HepG2 (cell line): ENCODE results near the gene CSTF1. TPM values are rescaled to one million over a fixed set of nuclear protein-coding genes. Genes with fewer than 3 reads are reported as not detected.

Experiments
- AGO2 ChIP-seq: fragments of 200-400 bp; formaldehyde crosslinking; optimal IDR thresholded peaks from 2 replicates; pipeline ENCODE3; 2017; ENCODE audit warnings: mild to moderate bottlenecking, low read depth, low read length, moderate library complexity
- E2F2 ChIP-seq: sonication (generic); formaldehyde crosslinking; IDR thresholded peaks from 2 replicates; pipeline ENCODE4 v1.4.0; 2020; ENCODE audit warnings: missing genetic modification reagents, borderline replicate concordance
- HES4 ChIP-seq: sonication (generic); formaldehyde crosslinking; IDR thresholded peaks from 2 replicates; pipeline ENCODE4 v1.9.0; 2021; ENCODE audit warnings: mild to moderate bottlenecking, missing genetic modification reagents, borderline replicate concordance
- HHEX ChIP-seq: IDR thresholded peaks from 2 replicates; pipeline ENCODE4 v1.6.1; 2016; ENCODE audit warnings: control low read depth
- HOXA7 ChIP-seq: sonication (generic); formaldehyde crosslinking; IDR thresholded peaks from 2 replicates; pipeline ENCODE4 v1.8.1; 2022; ENCODE audit warnings: mild to moderate bottlenecking, missing genetic modification reagents, moderate library complexity
- MXD3 ChIP-seq: IDR thresholded peaks from 2 replicates; pipeline ENCODE4 v1.6.1; 2016; ENCODE audit warnings: mild to moderate bottlenecking, missing biosample characterization, missing genetic modification reagents
- PITX1 ChIP-seq: sonication (generic); formaldehyde crosslinking; IDR thresholded peaks from 2 replicates; pipeline ENCODE4 v1.5.1; 2020; ENCODE audit warnings: mild to moderate bottlenecking, missing genetic modification reagents
- RBAK ChIP-seq: sonication (generic); formaldehyde crosslinking; IDR thresholded peaks from 2 replicates; pipeline ENCODE4 v1.5.1; 2020; ENCODE audit warnings: mild to moderate bottlenecking, missing genetic modification reagents
- SMC3 ChIP-seq: IDR thresholded peaks from 2 replicates; pipeline ENCODE4 v1.6.1; 2011; ENCODE audit warnings: low read length, improper control_type of control experiment
- ZC3H4 ChIP-seq: sonication (generic); formaldehyde crosslinking; IDR thresholded peaks from 2 replicates; pipeline ENCODE4 v1.4.0; 2020; ENCODE audit warnings: missing genetic modification reagents, borderline replicate concordance
- ZFAT ChIP-seq: sonication (generic); formaldehyde crosslinking; conservative IDR thresholded peaks from 2 replicates; pipeline ENCODE4 v1.8.1; 2023; ENCODE audit warnings: missing genetic modification reagents, inconsistent platforms
- ZNF30 ChIP-seq: sonication (generic); formaldehyde crosslinking; IDR thresholded peaks from 2 replicates; pipeline ENCODE4 v1.5.0; 2020; ENCODE audit warnings: mild to moderate bottlenecking, missing genetic modification reagents
- ZNF746 ChIP-seq: sonication (generic); formaldehyde crosslinking; IDR thresholded peaks from 2 replicates; pipeline ENCODE4 v1.8.0; 2022; ENCODE audit warnings: mild to moderate bottlenecking, missing genetic modification reagents
- ZSCAN12 ChIP-seq: sonication (generic); formaldehyde crosslinking; IDR thresholded peaks from 2 replicates; pipeline ENCODE4 v1.9.0; 2021; ENCODE audit warnings: mild to moderate bottlenecking, missing genetic modification reagents
- polyA plus RNA-seq, 8 experiments: library from polyadenylated mRNA; depleted of rRNA in 3 of 8; stranded (reverse) in 7 of 8; unstranded in 1 of 8; fragments of >200 nt; fragmentation: Illumina TruSeq in 4 of 8; extraction: Trizol in 4 of 8; gene quantifications; 2 replicates each; pipeline versions ENCODE4 v1.2.1 to v1.2.3, GENCODE V29; 2011 to 2016; ENCODE audit warnings: low read depth in 4 of 8, missing spikeins in 1 of 8, mixed read lengths in 1 of 8; ENCODE audit not compliant: insufficient read depth in 1 of 8
- total RNA-seq, 5 experiments: library from RNA; depleted of rRNA; stranded (reverse); fragments of >200 nt; fragmentation: Illumina TruSeq; extraction: Trizol; gene quantifications; 2 replicates each; pipeline ENCODE4 v1.2.3, GENCODE V29; 2016; ENCODE audit warnings: low read depth in 1 of 5
- TF ChIP-seq, protein P1 (sequence below): sonication (generic); formaldehyde crosslinking; IDR thresholded peaks from 2 replicates; pipeline ENCODE4 v1.4.0; 2020; ENCODE audit warnings: mild to moderate bottlenecking, missing genetic modification reagents
- TF ChIP-seq, protein P2 (sequence below): sonication (generic); formaldehyde crosslinking; IDR thresholded peaks from 2 replicates; pipeline ENCODE4 v1.4.0; 2020; ENCODE audit warnings: mild to moderate bottlenecking, missing genetic modification reagents, borderline replicate concordance
- TF ChIP-seq, protein P3 (sequence below): sonication (generic); formaldehyde crosslinking; IDR thresholded peaks from 2 replicates; pipeline ENCODE4 v1.8.0; 2022; ENCODE audit warnings: mild to moderate bottlenecking, missing genetic modification reagents, moderate library complexity
- TF ChIP-seq, protein P4 (sequence below), 2 experiments: sonication (generic) in 1 of 2; formaldehyde crosslinking in 1 of 2; IDR thresholded peaks; 2 replicates each; pipeline versions ENCODE4 v1.4.0 to v1.6.1; 2018 to 2020; ENCODE audit warnings: missing genetic modification reagents in 2 of 2, borderline replicate concordance in 1 of 2, low read depth in 1 of 2, mild to moderate bottlenecking in 1 of 2, missing biosample characterization in 1 of 2

The CSTF1 gene
- total and polyA plus RNA-seq, 2 of the 13 experiments (the other 11 are each of a cell fraction or from before 2014, with no cell fraction given) = 70.9 to 100 TPM

DNA sequence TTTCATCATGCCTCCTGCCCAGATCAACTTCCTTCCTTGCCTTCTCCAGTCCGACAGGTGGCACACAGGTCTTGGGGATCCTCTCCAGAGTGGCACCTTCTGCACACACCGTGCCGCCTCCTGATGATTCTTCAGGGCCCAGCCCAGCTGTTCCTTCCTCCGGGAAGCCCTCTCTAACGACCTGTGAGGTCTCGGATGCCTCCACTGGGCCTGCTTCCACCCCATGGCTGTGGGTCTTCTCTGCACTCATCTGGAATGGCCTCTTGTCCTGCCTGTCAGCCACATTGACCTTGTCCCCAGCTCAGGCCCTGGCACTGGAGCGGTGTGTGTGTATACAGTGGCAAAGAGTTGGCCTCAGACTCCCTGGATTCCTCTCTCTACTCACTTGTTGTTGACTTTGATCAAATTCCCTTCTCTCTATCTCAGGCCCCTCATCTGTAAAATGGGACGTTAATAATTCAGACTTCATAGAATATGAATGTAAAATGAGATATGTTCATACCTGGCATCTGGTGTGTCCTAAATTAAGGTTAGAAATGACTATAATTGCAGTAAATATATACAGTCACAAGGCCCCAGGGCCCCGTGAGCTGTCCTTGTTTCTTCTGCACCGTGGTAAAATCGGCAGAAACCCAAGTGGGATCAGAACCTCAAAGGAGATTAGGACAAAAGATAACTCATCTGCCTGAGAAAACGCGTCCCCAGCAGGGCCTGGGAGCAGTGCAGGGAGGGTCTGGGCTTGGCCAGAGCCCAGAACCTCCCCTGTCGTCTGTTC, 32.1 kb upstream of the CSTF1 start (continued):
- TF ChIP-seq AGO2 (no peak), ZSCAN12 (CRISPR knock-in tag) (no peak), ZNF746 (CRISPR knock-in tag) (peak; percentile 15; the same call in 1 of the 2 replicates), MXD3 (no peak), RBAK (CRISPR knock-in tag) (no peak), ZC3H4 (CRISPR knock-in tag) (peak; percentile 66; the same call in 1 of the 2 replicates), ZNF30 (CRISPR knock-in tag) (no peak), E2F2 (CRISPR knock-in tag) (no peak), HOXA7 (CRISPR knock-in tag) (no peak), HHEX (CRISPR knock-in tag) (no peak), ZFAT (CRISPR knock-in tag) (no peak), HES4 (no peak), PITX1 (CRISPR knock-in tag) (no peak), SMC3 (no peak)
- TF ChIP-seq, protein P1, sequence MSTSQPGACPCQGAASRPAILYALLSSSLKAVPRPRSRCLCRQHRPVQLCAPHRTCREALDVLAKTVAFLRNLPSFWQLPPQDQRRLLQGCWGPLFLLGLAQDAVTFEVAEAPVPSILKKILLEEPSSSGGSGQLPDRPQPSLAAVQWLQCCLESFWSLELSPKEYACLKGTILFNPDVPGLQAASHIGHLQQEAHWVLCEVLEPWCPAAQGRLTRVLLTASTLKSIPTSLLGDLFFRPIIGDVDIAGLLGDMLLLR (CRISPR knock-in tag) = no peak
- TF ChIP-seq, protein P2, sequence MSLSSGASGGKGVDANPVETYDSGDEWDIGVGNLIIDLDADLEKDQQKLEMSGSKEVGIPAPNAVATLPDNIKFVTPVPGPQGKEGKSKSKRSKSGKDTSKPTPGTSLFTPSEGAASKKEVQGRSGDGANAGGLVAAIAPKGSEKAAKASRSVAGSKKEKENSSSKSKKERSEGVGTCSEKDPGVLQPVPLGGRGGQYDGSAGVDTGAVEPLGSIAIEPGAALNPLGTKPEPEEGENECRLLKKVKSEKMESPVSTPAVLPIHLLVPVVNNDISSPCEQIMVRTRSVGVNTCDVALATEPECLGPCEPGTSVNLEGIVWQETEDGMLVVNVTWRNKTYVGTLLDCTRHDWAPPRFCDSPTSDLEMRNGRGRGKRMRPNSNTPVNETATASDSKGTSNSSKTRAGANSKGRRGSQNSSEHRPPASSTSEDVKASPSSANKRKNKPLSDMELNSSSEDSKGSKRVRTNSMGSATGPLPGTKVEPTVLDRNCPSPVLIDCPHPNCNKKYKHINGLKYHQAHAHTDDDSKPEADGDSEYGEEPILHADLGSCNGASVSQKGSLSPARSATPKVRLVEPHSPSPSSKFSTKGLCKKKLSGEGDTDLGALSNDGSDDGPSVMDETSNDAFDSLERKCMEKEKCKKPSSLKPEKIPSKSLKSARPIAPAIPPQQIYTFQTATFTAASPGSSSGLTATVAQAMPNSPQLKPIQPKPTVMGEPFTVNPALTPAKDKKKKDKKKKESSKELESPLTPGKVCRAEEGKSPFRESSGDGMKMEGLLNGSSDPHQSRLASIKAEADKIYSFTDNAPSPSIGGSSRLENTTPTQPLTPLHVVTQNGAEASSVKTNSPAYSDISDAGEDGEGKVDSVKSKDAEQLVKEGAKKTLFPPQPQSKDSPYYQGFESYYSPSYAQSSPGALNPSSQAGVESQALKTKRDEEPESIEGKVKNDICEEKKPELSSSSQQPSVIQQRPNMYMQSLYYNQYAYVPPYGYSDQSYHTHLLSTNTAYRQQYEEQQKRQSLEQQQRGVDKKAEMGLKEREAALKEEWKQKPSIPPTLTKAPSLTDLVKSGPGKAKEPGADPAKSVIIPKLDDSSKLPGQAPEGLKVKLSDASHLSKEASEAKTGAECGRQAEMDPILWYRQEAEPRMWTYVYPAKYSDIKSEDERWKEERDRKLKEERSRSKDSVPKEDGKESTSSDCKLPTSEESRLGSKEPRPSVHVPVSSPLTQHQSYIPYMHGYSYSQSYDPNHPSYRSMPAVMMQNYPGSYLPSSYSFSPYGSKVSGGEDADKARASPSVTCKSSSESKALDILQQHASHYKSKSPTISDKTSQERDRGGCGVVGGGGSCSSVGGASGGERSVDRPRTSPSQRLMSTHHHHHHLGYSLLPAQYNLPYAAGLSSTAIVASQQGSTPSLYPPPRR = no peak
- TF ChIP-seq, protein P3, sequence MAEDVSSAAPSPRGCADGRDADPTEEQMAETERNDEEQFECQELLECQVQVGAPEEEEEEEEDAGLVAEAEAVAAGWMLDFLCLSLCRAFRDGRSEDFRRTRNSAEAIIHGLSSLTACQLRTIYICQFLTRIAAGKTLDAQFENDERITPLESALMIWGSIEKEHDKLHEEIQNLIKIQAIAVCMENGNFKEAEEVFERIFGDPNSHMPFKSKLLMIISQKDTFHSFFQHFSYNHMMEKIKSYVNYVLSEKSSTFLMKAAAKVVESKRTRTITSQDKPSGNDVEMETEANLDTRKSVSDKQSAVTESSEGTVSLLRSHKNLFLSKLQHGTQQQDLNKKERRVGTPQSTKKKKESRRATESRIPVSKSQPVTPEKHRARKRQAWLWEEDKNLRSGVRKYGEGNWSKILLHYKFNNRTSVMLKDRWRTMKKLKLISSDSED (CRISPR knock-in tag) = no peak
- TF ChIP-seq, protein P4, sequence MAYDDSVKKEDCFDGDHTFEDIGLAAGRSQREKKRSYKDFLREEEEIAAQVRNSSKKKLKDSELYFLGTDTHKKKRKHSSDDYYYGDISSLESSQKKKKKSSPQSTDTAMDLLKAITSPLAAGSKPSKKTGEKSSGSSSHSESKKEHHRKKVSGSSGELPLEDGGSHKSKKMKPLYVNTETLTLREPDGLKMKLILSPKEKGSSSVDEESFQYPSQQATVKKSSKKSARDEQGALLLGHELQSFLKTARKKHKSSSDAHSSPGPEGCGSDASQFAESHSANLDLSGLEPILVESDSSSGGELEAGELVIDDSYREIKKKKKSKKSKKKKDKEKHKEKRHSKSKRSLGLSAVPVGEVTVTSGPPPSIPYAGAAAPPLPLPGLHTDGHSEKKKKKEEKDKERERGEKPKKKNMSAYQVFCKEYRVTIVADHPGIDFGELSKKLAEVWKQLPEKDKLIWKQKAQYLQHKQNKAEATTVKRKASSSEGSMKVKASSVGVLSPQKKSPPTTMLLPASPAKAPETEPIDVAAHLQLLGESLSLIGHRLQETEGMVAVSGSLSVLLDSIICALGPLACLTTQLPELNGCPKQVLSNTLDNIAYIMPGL (CRISPR knock-in tag; IDR thresholded peaks at IDR 0.05; ENCODE audit: borderline replicate concordance in 1 of 2, low read depth in 1 of 2) = peak; percentile 42 to 66; a peak in 3 of 4 replicates
